ENCODE results near the gene PEBP1. TPM values are rescaled to one million over a fixed set of nuclear protein-coding genes. Genes with fewer than 3 reads are reported as not detected.
A peak's percentile ranks its signal among the peaks of the same experiment; 100 is the strongest.

The PEBP1 gene
- total RNA-seq, 1 donor from 2014 or later: 166 TPM

GRCh38 chr12:118193477-118193876, 57.6 kb downstream of the PEBP1 start:
- H3K36me3 Mint-ChIP-seq: peaks cover 5% of the 10 kb centered on the region
- no peak for DNase-seq (ENCODE audit: low spot score in 2 of 2, unreplicated experiment in 2 of 2)
- no peak overlapping the region for H3K27ac Mint-ChIP-seq
- peaks cover 21% of the 10 kb centered on the region for H3K4me1 Mint-ChIP-seq
- no peak overlapping the region for H3K4me3 Mint-ChIP-seq
- TF ChIP-seq CTCF (IDR thresholded peaks at IDR 0.05; ENCODE audit: unreplicated experiment): no peak
- no peaks in the 10 kb centered on the region for H3K27me3 Mint-ChIP-seq (ENCODE audit: low read depth)
- H3K9me3 Mint-ChIP-seq: no peaks in the 10 kb centered on the region

GRCh38 chr12:118193958-118194357, 58.0 kb downstream of the PEBP1 start:
- Mint-ChIP-seq H3K4me1 (peaks cover 16% of the 10 kb centered on the region), H3K9me3 (no peaks in the 10 kb centered on the region), H3K27me3 (ENCODE audit: low read depth) (no peaks in the 10 kb centered on the region), H3K27ac (peak overlapping the region; percentile 8), H3K4me3 (no peak overlapping the region), H3K36me3 (peaks cover 6% of the 10 kb centered on the region)
- no peak for DNase-seq (ENCODE audit: low spot score in 2 of 2, unreplicated experiment in 2 of 2)
- no peak for TF ChIP-seq CTCF (IDR thresholded peaks at IDR 0.05; ENCODE audit: unreplicated experiment)

Other genes with a start within 250 kb of the PEBP1 start
- 0.69 to 0.71 TPM (median 0.70 TPM) in 3 replicates for gene KSR2, start 167.1 kb upstream of the PEBP1 start, total RNA-seq
- gene RFC5, start 119.4 kb upstream of the PEBP1 start, total RNA-seq: 20.1 to 22.8 TPM (median 21.9 TPM) in 3 replicates
- gene WSB2, start 74.9 kb upstream of the PEBP1 start, total RNA-seq: 31.9 to 38.2 TPM (median 37.1 TPM) in 3 replicates
- gene VSIG10, start 32.1 kb upstream of the PEBP1 start, total RNA-seq: 18.4 to 23.1 TPM (median 22.0 TPM) in 3 replicates
- 23.4 to 27.7 TPM (median 24.4 TPM) in 3 replicates for gene TAOK3, start 236.8 kb downstream of the PEBP1 start, total RNA-seq
- 42.2 to 44.6 TPM (median 43.3 TPM) in 3 replicates for gene SUDS3, start 240.4 kb downstream of the PEBP1 start, total RNA-seq